Common myeloid progenitor, CD34-positive (primary cell): ENCODE results near the gene PATL1.
A peak's percentile ranks its signal among the peaks of the same experiment; 100 is the strongest.
"Not testable (repeated sequence)": the region's sequence is repeated elsewhere in the genome, so short reads cannot be mapped to it uniquely, and the experiment has no call there.

Experiments used
- CTCF ChIA-PET: fragments of 350-600 bp; sonication (Branson Sonifier 250); formaldehyde crosslinking; loops from one replicate; lab custom pipeline; 2021; ENCODE audit warnings: antibody characterized with exemption; lab: Charles Lee
- POLR2A ChIA-PET: fragments of 350-600 bp; sonication (Branson Sonifier 250); formaldehyde crosslinking; loops from one replicate; lab custom pipeline; 2021; ENCODE audit warnings: antibody characterized with exemption; lab: Charles Lee
- DNase-seq, 3 donors: peaks; one replicate each; pipeline versions ENCODE4 v3.0.0 to v3.0.0-alpha.2; 2013
- H3K27ac ChIP-seq, 2 experiments: 1 replicate in 1 of 2; 2 replicates in 1 of 2; pipeline ENCODE4 v1.7.0; 2013; ENCODE audit warnings: inconsistent platforms in 2 of 2, low read length in 2 of 2, mild to moderate bottlenecking in 2 of 2, low read depth in 1 of 2, moderate library complexity in 1 of 2; ENCODE audit not compliant: severe bottlenecking in 2 of 2, insufficient read depth in 1 of 2, poor library complexity in 1 of 2
- H3K27me3 ChIP-seq, 5 experiments: replicated peaks in 2 of 5; 1 replicate in 3 of 5; 2 replicates in 2 of 5; pipeline versions ENCODE4 v1.6.1 to v1.7.0; 2013; ENCODE audit warnings: low read length in 4 of 5, mild to moderate bottlenecking in 2 of 5, moderate library complexity in 2 of 5, inconsistent platforms in 1 of 5; ENCODE audit not compliant: insufficient read depth in 5 of 5, control insufficient read depth in 4 of 5
- H3K36me3 ChIP-seq, 4 experiments: 1 replicate in 2 of 4; 2 replicates in 2 of 4; pipeline versions ENCODE4 v1.6.1 to v1.7.0; 2013; ENCODE audit warnings: low read length in 3 of 4, control low read depth in 1 of 4, mild to moderate bottlenecking in 1 of 4; ENCODE audit not compliant: control insufficient read depth in 4 of 4, insufficient read depth in 4 of 4
- H3K4me1 ChIP-seq, 4 experiments: 1 replicate in 3 of 4; 2 replicates in 1 of 4; pipeline versions ENCODE4 v1.6.1 to v1.7.1; 2013; ENCODE audit warnings: low read length in 3 of 4, mild to moderate bottlenecking in 3 of 4, control low read depth in 1 of 4, inconsistent platforms in 1 of 4, moderate library complexity in 1 of 4; ENCODE audit not compliant: control insufficient read depth in 4 of 4, insufficient read depth in 4 of 4; ENCODE audit errors: control extremely low read depth in 1 of 4
- H3K4me3 ChIP-seq, 7 experiments: 1 replicate in 4 of 7; 2 replicates in 3 of 7; pipeline versions ENCODE4 v1.5.1 to v1.7.0; 2013; ENCODE audit warnings: mild to moderate bottlenecking in 7 of 7, low read length in 6 of 7, moderate library complexity in 6 of 7, inconsistent platforms in 2 of 7, low read depth in 2 of 7, control low read depth in 1 of 7; ENCODE audit not compliant: insufficient read depth in 4 of 7, control insufficient read depth in 1 of 7; ENCODE audit errors: extremely low read depth in 1 of 7
- H3K9me3 ChIP-seq, 5 experiments: 1 replicate in 4 of 5; 2 replicates in 1 of 5; pipeline versions ENCODE4 v1.6.1 to v1.7.1; 2013; ENCODE audit warnings: low read length in 4 of 5, mild to moderate bottlenecking in 2 of 5, inconsistent platforms in 1 of 5, low read depth in 1 of 5, moderate library complexity in 1 of 5; ENCODE audit not compliant: control insufficient read depth in 4 of 5, insufficient read depth in 2 of 5; ENCODE audit errors: control extremely low read depth in 1 of 5
- WGBS: methylation state at CpG from one replicate; pipeline ENCODE4 v1.1.5; 2013; ENCODE audit not compliant: insufficient coverage; 5-methylcytosine and 5-hydroxymethylcytosine counted together

The PATL1 gene

DNA sequence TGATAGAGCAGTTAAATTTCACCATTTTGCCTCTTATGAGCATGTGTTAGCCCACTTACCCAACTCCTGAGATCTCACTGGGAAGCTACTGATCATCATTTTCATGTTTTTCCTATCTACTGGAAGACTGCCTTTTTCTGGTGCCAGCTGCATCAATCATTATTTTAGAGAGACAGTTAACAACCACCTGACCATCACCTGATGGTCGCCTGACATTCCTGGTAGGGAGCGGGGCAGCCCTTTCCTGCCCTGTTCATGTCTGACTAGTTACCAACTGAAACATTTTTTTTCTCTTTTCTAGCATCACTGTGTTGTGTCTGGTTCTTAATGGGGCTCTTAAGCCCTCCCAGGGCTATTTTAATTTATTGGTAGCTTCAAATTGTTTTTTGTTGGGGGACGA lies 20.2 kb upstream of the PATL1 start:
- no peak for DNase-seq
- Histone ChIP-seq H3K27me3 (no peaks in the 10 kb centered on the region), H3K4me1 (peaks cover 0 to 8% (median 3%) of the 10 kb centered on the region in 4 experiments), H3K4me3 (no peak overlapping the region), H3K9me3 (peaks cover 2 to 15% (median 6%) of the 10 kb centered on the region in 5 experiments), H3K27ac (no peak overlapping the region), H3K36me3 (no peaks in the 10 kb centered on the region)
- WGBS: 94% methylated on average over 2 of the region's 3 CpGs
- CTCF ChIA-PET: interaction anchor here (1.4 kb wide), 1 partner anchor 66 kb away, joined by 3 read pairs; the partner anchor contains the start of gene STX3
- POLR2A ChIA-PET: no interaction called here

GRCh38 chr11:59681260-59681725 lies 12.5 kb upstream of the PATL1 start:
- CTCF ChIA-PET: interaction anchor here (0.7 to 1.6 kb wide), 4 partner anchors 9 to 86 kb away, joined by 3 to 4 read pairs (median 4); no protein-coding TSS in a partner anchor
- H3K4me1 ChIP-seq, H3K9me3 ChIP-seq, H3K27me3 ChIP-seq, H3K27ac ChIP-seq, H3K36me3 ChIP-seq, POLR2A ChIA-PET, DNase-seq, H3K4me3 ChIP-seq: not testable (repeated sequence)
- WGBS: 89% methylated on average over 7 of the region's 7 CpGs

- 100% methylated on average over 1 of the region's 1 CpG for WGBS
- H3K4me3 ChIP-seq: no peak overlapping the region
- no peaks in the 10 kb centered on the region for H3K4me1 ChIP-seq
- POLR2A ChIA-PET: interaction anchor here (0.5 kb wide), 1 partner anchor 130 kb away, joined by 3 read pairs; the partner anchor contains the start of gene MRPL16
- H3K36me3 ChIP-seq: no peaks in the 10 kb centered on the region
- CTCF ChIA-PET: interaction anchor here (0.7 to 1.6 kb wide), 7 partner anchors 10 to 121 kb away, joined by 3 to 10 read pairs (median 4); partner anchors contain the start of gene PATL1
- H3K27ac ChIP-seq: no peak overlapping the region
- H3K9me3 ChIP-seq: no peaks in the 10 kb centered on the region
- no peaks in the 10 kb centered on the region for H3K27me3 ChIP-seq
- peak; percentile 77 to 88 (median 86) for DNase-seq
Measured at GRCh38 chr11:59680287-59681154, 11.7 kb upstream of the PATL1 start.

- Histone ChIP-seq H3K27ac (no peak overlapping the region), H3K36me3 (no peaks in the 10 kb centered on the region), H3K4me1 (no peaks in the 10 kb centered on the region), H3K27me3 (no peaks in the 10 kb centered on the region), H3K4me3 (no peak overlapping the region), H3K9me3 (no peaks in the 10 kb centered on the region)
- ChIA-PET CTCF (interaction anchor here (1.4 to 1.6 kb wide), 2 partner anchors 9 to 122 kb away, joined by 5 to 10 read pairs; partner anchors contain the start of gene PATL1), POLR2A (no interaction called here)
- no peak for DNase-seq
Measured at GRCh38 chr11:59679347-59679746, 10.5 kb upstream of the PATL1 start.

DNA sequence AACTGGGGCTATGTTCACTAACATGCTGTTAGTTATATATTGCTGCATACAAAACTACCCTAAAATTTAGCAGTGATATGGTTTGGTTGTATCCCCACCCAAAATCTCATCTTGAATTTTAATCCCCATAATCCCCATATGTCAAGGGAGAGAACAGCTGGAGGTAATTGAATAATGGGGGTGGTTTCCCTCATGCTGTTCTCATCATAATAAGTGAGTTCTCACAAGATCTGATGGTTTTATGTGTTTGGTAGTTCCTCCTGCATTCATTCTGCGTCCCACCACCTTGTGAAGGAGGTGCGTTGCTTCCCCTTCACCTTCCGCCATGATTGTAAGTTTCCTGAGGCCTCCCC lies 10.0 kb upstream of the PATL1 start:
- CTCF ChIA-PET: interaction anchor here (1.4 to 1.6 kb wide), 3 partner anchors 9 to 122 kb away, joined by 5 to 10 read pairs (median 5); partner anchors contain the start of gene PATL1

GRCh38 chr11:59678118-59678812 lies 9.4 kb upstream of the PATL1 start:
- DNase-seq: peak in 1 of 3 donors; percentile 19

More for the DNA sequence above, 10.0 kb upstream of the PATL1 start:
- no peaks in the 10 kb centered on the region for H3K27me3 ChIP-seq
- no peaks in the 10 kb centered on the region for H3K36me3 ChIP-seq
- WGBS: no CpG with 5 or more reads among the region's 3 CpGs
- H3K4me3 ChIP-seq: no peak overlapping the region
- H3K4me1 ChIP-seq: no peaks in the 10 kb centered on the region
- no peaks in the 10 kb centered on the region for H3K9me3 ChIP-seq
- POLR2A ChIA-PET: no interaction called here
- H3K27ac ChIP-seq: no peak overlapping the region
- DNase-seq: no peak

More at GRCh38 chr11:59678118-59678812, 9.4 kb upstream of the PATL1 start:
- no peaks in the 10 kb centered on the region for H3K27me3 ChIP-seq
- WGBS: 100% methylated on average over 1 of the region's 2 CpGs
- H3K27ac ChIP-seq: no peak overlapping the region
- no peaks in the 10 kb centered on the region for H3K36me3 ChIP-seq
- H3K4me1 ChIP-seq: no peaks in the 10 kb centered on the region
- ChIA-PET CTCF (interaction anchor here (1.6 kb wide), 1 partner anchor 9 kb away, joined by 5 read pairs; the partner anchor contains the start of gene PATL1), POLR2A (no interaction called here)
- H3K4me3 ChIP-seq: no peak overlapping the region
- no peaks in the 10 kb centered on the region for H3K9me3 ChIP-seq
